ENCODE measurements around the gene FOXL3.

FOXL3 gene

DNA sequence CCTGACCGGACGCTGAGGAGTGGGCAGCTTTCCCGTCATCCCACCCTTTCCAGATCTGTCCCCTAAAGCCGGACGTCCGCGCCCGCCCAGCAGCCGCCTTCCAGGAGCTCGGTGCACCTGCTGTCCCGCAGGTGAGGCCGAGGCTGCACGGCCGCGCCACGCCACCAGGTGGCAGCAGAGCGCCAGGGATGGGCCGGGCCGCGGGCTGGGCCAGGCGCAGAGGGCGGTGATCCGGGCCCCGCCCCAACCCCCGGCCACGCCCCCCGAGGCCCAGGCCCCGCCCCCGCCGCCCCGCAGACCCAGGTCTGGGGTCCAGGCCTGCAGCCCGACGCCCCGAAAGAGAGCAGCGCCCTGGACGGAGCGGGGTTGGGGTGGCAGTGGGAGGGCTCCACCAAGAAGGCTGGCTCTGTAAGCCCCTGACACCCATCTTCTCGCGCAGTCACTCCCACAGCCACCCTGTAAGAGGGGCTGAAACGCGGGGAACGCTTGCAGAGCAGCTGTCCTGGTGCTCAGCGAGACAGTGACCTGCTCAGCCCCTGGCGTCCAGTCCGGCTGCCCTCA lies 32.2 kb downstream of the FOXL3 start:
- H3K4me3 ChIP-seq (ENCODE audit: low read depth, low read length), result no peak overlapping the region
- no peak for DNase-seq (ENCODE audit: low read depth)
- in situ Hi-C loops (cut with HindIII; ENCODE audit: low sequenced_read_pairs), result no loop called here
- TF ChIP-seq, protein P1, sequence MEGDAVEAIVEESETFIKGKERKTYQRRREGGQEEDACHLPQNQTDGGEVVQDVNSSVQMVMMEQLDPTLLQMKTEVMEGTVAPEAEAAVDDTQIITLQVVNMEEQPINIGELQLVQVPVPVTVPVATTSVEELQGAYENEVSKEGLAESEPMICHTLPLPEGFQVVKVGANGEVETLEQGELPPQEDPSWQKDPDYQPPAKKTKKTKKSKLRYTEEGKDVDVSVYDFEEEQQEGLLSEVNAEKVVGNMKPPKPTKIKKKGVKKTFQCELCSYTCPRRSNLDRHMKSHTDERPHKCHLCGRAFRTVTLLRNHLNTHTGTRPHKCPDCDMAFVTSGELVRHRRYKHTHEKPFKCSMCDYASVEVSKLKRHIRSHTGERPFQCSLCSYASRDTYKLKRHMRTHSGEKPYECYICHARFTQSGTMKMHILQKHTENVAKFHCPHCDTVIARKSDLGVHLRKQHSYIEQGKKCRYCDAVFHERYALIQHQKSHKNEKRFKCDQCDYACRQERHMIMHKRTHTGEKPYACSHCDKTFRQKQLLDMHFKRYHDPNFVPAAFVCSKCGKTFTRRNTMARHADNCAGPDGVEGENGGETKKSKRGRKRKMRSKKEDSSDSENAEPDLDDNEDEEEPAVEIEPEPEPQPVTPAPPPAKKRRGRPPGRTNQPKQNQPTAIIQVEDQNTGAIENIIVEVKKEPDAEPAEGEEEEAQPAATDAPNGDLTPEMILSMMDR (IDR thresholded peaks at IDR 0.05; ENCODE audit: low read depth, low read length, missing control alignments), result peak; percentile 66

DNA sequence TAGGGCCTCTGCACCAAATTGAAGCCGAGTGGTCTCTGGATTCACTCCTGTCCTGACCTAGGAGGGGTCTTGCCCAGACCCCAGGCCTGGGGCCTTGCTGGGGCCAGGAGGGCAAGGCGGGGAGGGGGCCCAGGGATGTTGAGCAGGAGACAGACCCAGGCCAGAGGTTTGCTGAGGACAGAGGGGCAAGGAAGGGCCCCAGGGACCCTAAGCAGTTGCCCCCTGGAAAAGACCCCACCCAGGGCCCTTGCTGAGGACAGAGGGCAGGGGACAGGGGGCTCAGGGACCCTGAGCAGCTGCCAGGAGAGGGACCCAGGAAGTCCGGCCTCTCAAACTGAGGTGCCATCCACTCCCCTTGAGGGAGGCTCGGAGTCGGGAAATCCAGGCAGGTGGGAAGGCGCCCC lies 32.7 kb downstream of the FOXL3 start:
- H3K4me3 ChIP-seq (ENCODE audit: low read depth, low read length), result no peak overlapping the region
- in situ Hi-C loops (cut with HindIII; ENCODE audit: low sequenced_read_pairs), result no loop called here
- TF ChIP-seq, protein P1 (IDR thresholded peaks at IDR 0.05; ENCODE audit: low read depth, low read length, missing control alignments), result no peak
- DNase-seq (ENCODE audit: low read depth), result no peak

DNA sequence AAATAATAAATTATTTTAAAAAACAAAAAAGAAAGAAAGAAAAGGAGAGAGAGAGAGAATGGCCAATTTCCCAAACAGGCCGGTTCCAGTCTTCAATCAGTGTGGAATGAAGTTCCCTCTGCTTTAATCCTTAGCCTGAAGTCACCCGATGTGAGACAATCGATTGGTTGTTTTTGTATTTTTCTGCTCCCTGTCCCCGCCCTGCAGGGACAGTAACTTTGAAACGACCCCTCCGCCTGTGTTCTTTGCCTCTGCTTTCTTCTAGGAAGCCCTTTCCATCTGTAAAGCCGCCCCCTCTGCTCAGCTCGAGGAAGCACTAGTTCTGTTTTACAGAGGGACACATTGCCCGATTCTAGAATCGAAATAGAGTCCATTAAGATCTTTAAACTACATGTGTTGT lies 33.4 kb downstream of the FOXL3 start:
- TF ChIP-seq, protein P1 (IDR thresholded peaks at IDR 0.05; ENCODE audit: low read depth, low read length, missing control alignments), result no peak
- in situ Hi-C loops (cut with HindIII; ENCODE audit: low sequenced_read_pairs), result no loop called here
- DNase-seq (ENCODE audit: low read depth), result no peak
- H3K4me3 ChIP-seq (ENCODE audit: low read depth, low read length), result no peak overlapping the region

DNA sequence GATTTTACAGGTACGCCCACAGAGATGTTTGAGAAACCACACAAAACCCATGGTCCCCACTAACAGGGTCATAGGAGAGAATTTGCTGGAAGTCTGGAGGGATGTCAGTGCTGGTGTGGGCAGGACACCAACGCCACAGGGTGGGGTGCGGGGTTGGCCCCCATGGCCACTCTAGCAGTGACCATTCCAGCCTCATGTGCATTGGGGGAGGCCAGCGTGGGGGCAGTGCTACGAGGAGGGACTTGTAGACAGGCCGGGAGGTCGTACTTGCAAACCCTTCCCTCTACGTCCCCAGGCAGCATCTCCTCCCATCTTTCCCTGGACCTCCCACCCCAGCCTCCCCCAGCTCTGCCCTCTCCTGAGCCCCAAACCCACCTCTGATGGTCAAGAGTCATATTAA lies 34.0 kb downstream of the FOXL3 start:
- DNase-seq (ENCODE audit: low read depth), result no peak
- in situ Hi-C loops (cut with HindIII; ENCODE audit: low sequenced_read_pairs), result no loop called here
- H3K4me3 ChIP-seq (ENCODE audit: low read depth, low read length), result no peak overlapping the region
- TF ChIP-seq, protein P1 (IDR thresholded peaks at IDR 0.05; ENCODE audit: low read depth, low read length, missing control alignments), result no peak

DNA sequence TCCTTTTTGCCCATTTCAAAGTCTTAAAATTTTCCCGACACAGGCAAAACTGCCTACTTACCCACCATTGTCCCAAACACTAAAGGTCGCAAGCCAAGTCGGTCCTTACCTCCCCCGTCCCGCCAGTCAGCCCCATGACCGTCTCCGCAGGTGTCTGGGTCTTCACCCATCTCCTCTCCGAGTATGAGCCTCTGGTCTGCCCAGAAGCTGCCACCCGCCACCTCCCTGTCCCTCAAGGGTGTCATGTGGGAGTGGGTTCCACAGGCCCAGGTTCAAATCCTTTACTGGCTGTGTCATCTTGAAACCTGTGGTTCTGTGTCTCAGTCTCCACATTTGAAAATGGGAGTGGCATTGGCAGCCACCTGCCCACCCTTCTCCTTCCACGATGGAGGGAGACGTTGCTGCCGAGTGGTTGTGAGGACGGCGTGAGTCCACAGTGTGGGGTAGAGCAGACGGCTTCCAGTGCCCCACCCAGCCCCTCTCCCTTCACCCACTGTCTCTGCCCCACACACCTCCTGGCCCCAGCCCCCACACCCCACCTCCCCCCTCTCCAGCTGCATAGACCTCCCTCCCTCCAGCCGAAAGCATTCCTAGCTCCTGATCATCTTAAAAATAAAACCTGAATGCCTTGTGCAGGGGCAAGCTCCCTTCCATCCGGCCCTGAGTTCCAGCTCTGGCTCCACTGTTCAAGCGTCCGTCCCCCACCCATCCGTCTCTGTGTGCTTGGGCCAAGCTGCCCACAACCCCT lies 35.3 kb downstream of the FOXL3 start:
- in situ Hi-C loops (cut with HindIII; ENCODE audit: low sequenced_read_pairs), result no loop called here
- no peak for DNase-seq (ENCODE audit: low read depth)
- no peak overlapping the region for H3K4me3 ChIP-seq (ENCODE audit: low read depth, low read length)
- TF ChIP-seq, protein P1 (IDR thresholded peaks at IDR 0.05; ENCODE audit: low read depth, low read length, missing control alignments), result no peak

DNA sequence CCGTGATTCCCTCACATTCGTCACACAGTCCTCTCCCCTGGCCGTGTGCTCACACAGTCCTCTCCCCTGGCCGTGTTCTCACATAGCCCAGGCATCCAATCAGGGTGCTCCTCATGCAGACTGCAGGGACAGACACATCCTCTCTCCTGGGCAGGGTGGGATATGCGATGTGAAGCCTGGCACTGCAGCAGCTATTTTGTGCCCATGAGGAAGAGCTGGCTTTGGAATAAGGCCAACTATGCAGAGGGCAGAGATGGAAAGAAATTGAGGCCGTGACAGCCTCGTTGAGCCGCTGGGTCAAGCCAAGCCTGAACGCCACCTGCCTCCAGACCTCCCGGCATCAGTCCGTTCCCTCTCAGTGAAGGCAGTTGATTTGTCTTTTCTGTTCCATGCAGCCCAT lies 35.8 kb downstream of the FOXL3 start:
- in situ Hi-C loops (cut with HindIII; ENCODE audit: low sequenced_read_pairs), result no loop called here
- DNase-seq (ENCODE audit: low read depth), result no peak
- TF ChIP-seq, protein P1 (IDR thresholded peaks at IDR 0.05; ENCODE audit: low read depth, low read length, missing control alignments), result no peak
- no peak overlapping the region for H3K4me3 ChIP-seq (ENCODE audit: low read depth, low read length)
